Neural cell (in vitro differentiated cells): ENCODE results near the gene WDFY3. TPM values are rescaled to one million over a fixed set of nuclear protein-coding genes. Genes with fewer than 3 reads are reported as not detected.

ENCODE experiments used
- H2AFZ ChIP-seq: fragments of 200-600, 300-800 bp; sonication (generic), shearing (Covaris generic); 2 replicates; pipeline ENCODE4 v1.6.0; 2014; ENCODE audit warnings: low read depth, mild to moderate bottlenecking, antibody characterized with exemption, low read length, moderate library complexity
- H3F3A ChIP-seq: fragments of 200-600 bp; shearing (Covaris generic); 2 replicates; pipeline ENCODE4 v1.6.1; 2016; ENCODE audit warnings: mild to moderate bottlenecking, moderate library complexity, mixed read lengths, antibody characterized with exemption, low read length; ENCODE audit not compliant: insufficient read depth, poor library complexity, severe bottlenecking
- H3K27ac ChIP-seq: fragments of 200-600, 300-800 bp; sonication (generic), shearing (Covaris generic); 2 replicates; pipeline ENCODE4 v1.5.1; 2014; ENCODE audit warnings: mild to moderate bottlenecking, low read length, moderate library complexity
- H3K27me3 ChIP-seq: fragments of 300-800, 200-600 bp; sonication (generic), shearing (Covaris generic); 2 replicates; pipeline ENCODE4 v1.6.0; 2014; ENCODE audit warnings: mild to moderate bottlenecking, low read depth, low read length, moderate library complexity; ENCODE audit not compliant: insufficient read depth
- H3K36me3 ChIP-seq: fragments of 300-800, 200-600 bp; sonication (generic), shearing (Covaris generic); 2 replicates; pipeline ENCODE4 v1.5.1; 2014; ENCODE audit warnings: mild to moderate bottlenecking, antibody characterized with exemption, low read length, moderate library complexity; ENCODE audit not compliant: insufficient read depth
- H3K4me2 ChIP-seq: fragments of 300-800, 200-600 bp; sonication (generic), shearing (Covaris generic); 2 replicates; pipeline ENCODE4 v1.6.0; 2014; ENCODE audit warnings: mild to moderate bottlenecking, low read length
- H3K4me3 ChIP-seq: fragments of 300-800, 200-600 bp; sonication (generic), shearing (Covaris generic); 2 replicates; pipeline ENCODE4 v1.5.1; 2014; ENCODE audit warnings: mild to moderate bottlenecking, low read length, moderate library complexity
- H3K79me2 ChIP-seq: fragments of 200-600 bp; shearing (Covaris generic); replicated peaks from 2 replicates; pipeline ENCODE4 v1.6.0; 2014; ENCODE audit warnings: mild to moderate bottlenecking, low read length, moderate library complexity; ENCODE audit not compliant: insufficient read depth
- H3K9ac ChIP-seq: fragments of 300-800, 200-600 bp; sonication (generic), shearing (Covaris generic); 2 replicates; pipeline ENCODE4 v1.6.1; 2016; ENCODE audit warnings: mild to moderate bottlenecking, low read length, mixed read lengths
- H3K9me2 ChIP-seq: fragments of 200-600 bp; shearing (Covaris generic); 2 replicates; pipeline ENCODE4 v1.6.1; 2016; ENCODE audit warnings: mild to moderate bottlenecking, low read length, mixed read lengths; ENCODE audit not compliant: insufficient read depth
- H3K9me3 ChIP-seq: fragments of 200-600, 300-800 bp; sonication (generic), shearing (Covaris generic); 2 replicates; pipeline ENCODE4 v1.6.1; 2016; ENCODE audit warnings: mild to moderate bottlenecking, mixed run types, low read length, moderate library complexity, mixed read lengths
- H4K20me1 ChIP-seq: fragments of 200-600 bp; shearing (Covaris generic); 2 replicates; pipeline ENCODE4 v1.6.1; 2016; ENCODE audit warnings: mild to moderate bottlenecking, mixed run types; ENCODE audit not compliant: insufficient read depth
- EP300 ChIP-seq: fragments of 450-650 bp; conservative IDR thresholded peaks from 2 replicates; pipeline ENCODE4 v1.6.1; 2014; ENCODE audit warnings: antibody characterized with exemption, mild to moderate bottlenecking, moderate library complexity; ENCODE audit not compliant: poor library complexity, severe bottlenecking
- EZH2 ChIP-seq: fragments of 200-600, 300-800 bp; shearing (Covaris generic), sonication (generic); IDR thresholded peaks from 2 replicates; pipeline ENCODE4 v1.6.1; 2014; ENCODE audit warnings: antibody characterized with exemption, low read length, borderline replicate concordance, mild to moderate bottlenecking; ENCODE audit not compliant: insufficient read depth, poor library complexity, severe bottlenecking
- MXI1 ChIP-seq: fragments of 450-650 bp; conservative IDR thresholded peaks from 2 replicates; pipeline ENCODE4 v1.6.1; 2014; ENCODE audit warnings: antibody characterized with exemption, mild to moderate bottlenecking; ENCODE audit not compliant: poor library complexity, severe bottlenecking
- POLR2AphosphoS5 ChIP-seq: IDR thresholded peaks from 2 replicates; pipeline ENCODE4 v1.6.1; 2012
- RAD21 ChIP-seq: fragments of 450-650 bp; conservative IDR thresholded peaks from 2 replicates; pipeline ENCODE4 v1.6.1; 2014; ENCODE audit warnings: antibody characterized with exemption, mild to moderate bottlenecking, moderate library complexity
- SMC3 ChIP-seq: fragments of 450-650 bp; conservative IDR thresholded peaks from 2 replicates; pipeline ENCODE4 v1.6.1; 2014; ENCODE audit warnings: antibody characterized with exemption, mild to moderate bottlenecking, moderate library complexity; ENCODE audit not compliant: poor library complexity
- TAF1 ChIP-seq: IDR thresholded peaks from 2 replicates; pipeline ENCODE4 v1.6.1; 2012; ENCODE audit warnings: low read depth
- polyA plus RNA-seq: library from polyadenylated mRNA; depleted of rRNA; stranded (reverse); fragments of >200 nt; gene quantifications from 2 replicates; pipeline ENCODE4 v1.2.3, GENCODE V29; 2014
- TF ChIP-seq, protein P1 (sequence below): IDR thresholded peaks from 2 replicates; pipeline ENCODE4 v1.6.1; 2012; ENCODE audit warnings: borderline replicate concordance
- TF ChIP-seq, protein P2 (sequence below): fragments of 450-650 bp; IDR thresholded peaks from 2 replicates; pipeline ENCODE4 v1.5.1; 2014; ENCODE audit warnings: antibody characterized with exemption, mild to moderate bottlenecking, moderate library complexity; ENCODE audit not compliant: poor library complexity, severe bottlenecking

WDFY3 gene
- polyA plus RNA-seq, 1 donor from 2014 or later = 39.8 TPM

DNA sequence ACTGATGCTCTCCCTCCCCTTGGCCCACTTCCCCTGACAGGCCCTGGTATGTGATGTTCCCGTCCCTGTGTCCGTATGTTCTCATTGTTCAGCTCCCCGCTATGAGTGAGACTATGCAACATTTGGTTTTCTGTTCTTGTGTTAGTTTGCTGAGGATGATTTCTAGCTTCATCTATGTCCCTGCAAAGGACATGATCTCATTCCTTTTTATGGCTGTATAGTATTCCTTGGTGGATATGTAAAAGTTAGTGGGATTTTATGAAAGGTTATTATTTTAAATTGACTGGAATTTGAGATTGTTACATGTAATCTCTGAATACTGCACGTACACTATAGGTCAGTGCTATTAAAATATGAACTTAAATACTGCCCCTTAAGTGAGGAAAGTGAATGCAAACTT, 184.0 kb downstream of the WDFY3 start:
- Histone ChIP-seq H3K27me3 (no peaks in the 10 kb centered on the region), H3K36me3 (peaks cover 34% of the 10 kb centered on the region), H3K4me3 (no peak overlapping the region), H3K9me3 (no peaks in the 10 kb centered on the region), H3K27ac (no peak overlapping the region), H2AFZ (no peak overlapping the region), H3K9ac (no peak overlapping the region), H3K9me2 (no peaks in the 10 kb centered on the region), H4K20me1 (no peaks in the 10 kb centered on the region), H3K4me2 (no peak overlapping the region), H3K79me2 (no peaks in the 10 kb centered on the region), H3F3A (no peaks in the 10 kb centered on the region)
- TF ChIP-seq EZH2 = no peak
- TF ChIP-seq, protein P1, sequence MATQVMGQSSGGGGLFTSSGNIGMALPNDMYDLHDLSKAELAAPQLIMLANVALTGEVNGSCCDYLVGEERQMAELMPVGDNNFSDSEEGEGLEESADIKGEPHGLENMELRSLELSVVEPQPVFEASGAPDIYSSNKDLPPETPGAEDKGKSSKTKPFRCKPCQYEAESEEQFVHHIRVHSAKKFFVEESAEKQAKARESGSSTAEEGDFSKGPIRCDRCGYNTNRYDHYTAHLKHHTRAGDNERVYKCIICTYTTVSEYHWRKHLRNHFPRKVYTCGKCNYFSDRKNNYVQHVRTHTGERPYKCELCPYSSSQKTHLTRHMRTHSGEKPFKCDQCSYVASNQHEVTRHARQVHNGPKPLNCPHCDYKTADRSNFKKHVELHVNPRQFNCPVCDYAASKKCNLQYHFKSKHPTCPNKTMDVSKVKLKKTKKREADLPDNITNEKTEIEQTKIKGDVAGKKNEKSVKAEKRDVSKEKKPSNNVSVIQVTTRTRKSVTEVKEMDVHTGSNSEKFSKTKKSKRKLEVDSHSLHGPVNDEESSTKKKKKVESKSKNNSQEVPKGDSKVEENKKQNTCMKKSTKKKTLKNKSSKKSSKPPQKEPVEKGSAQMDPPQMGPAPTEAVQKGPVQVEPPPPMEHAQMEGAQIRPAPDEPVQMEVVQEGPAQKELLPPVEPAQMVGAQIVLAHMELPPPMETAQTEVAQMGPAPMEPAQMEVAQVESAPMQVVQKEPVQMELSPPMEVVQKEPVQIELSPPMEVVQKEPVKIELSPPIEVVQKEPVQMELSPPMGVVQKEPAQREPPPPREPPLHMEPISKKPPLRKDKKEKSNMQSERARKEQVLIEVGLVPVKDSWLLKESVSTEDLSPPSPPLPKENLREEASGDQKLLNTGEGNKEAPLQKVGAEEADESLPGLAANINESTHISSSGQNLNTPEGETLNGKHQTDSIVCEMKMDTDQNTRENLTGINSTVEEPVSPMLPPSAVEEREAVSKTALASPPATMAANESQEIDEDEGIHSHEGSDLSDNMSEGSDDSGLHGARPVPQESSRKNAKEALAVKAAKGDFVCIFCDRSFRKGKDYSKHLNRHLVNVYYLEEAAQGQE = no peak
- no peak for TF ChIP-seq RAD21
- no peak for TF ChIP-seq POLR2AphosphoS5
- TF ChIP-seq TAF1 = no peak
- TF ChIP-seq EP300 = no peak
- no peak for TF ChIP-seq MXI1
- TF ChIP-seq, protein P2, sequence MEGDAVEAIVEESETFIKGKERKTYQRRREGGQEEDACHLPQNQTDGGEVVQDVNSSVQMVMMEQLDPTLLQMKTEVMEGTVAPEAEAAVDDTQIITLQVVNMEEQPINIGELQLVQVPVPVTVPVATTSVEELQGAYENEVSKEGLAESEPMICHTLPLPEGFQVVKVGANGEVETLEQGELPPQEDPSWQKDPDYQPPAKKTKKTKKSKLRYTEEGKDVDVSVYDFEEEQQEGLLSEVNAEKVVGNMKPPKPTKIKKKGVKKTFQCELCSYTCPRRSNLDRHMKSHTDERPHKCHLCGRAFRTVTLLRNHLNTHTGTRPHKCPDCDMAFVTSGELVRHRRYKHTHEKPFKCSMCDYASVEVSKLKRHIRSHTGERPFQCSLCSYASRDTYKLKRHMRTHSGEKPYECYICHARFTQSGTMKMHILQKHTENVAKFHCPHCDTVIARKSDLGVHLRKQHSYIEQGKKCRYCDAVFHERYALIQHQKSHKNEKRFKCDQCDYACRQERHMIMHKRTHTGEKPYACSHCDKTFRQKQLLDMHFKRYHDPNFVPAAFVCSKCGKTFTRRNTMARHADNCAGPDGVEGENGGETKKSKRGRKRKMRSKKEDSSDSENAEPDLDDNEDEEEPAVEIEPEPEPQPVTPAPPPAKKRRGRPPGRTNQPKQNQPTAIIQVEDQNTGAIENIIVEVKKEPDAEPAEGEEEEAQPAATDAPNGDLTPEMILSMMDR = no peak
- TF ChIP-seq SMC3 = no peak

DNA sequence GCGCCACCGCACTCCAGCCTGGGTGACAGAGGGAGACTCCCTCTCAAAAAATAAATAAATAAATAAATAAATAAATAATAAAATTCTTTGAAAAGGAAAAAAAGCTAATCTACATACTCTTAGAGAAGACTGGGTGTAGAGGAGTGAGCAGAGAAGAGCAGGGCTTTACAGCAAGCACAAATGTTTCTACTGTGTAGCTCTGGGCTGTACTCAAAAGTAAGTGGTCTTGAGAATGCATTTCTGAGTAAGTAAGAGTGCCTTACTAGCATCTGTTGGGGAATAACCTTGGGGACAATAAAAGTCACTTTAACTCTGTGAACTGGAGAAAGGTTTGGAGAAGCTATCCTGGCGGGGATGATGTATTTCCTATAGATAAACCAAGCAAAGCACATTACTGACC, 185.8 kb downstream of the WDFY3 start:
- H3K9me2 ChIP-seq = no peaks in the 10 kb centered on the region
- no peak overlapping the region for H3K4me3 ChIP-seq
- H2AFZ ChIP-seq = no peak overlapping the region
- TF ChIP-seq RAD21 (no peak), EZH2 (no peak), SMC3 (no peak), EP300 (no peak), TAF1 (no peak), MXI1 (no peak), POLR2AphosphoS5 (no peak)
- TF ChIP-seq, protein P1 = no peak
- TF ChIP-seq, protein P2 = no peak
- no peaks in the 10 kb centered on the region for H3K79me2 ChIP-seq
- H3K36me3 ChIP-seq = peaks cover 28% of the 10 kb centered on the region
- H3K9ac ChIP-seq = no peak overlapping the region
- no peaks in the 10 kb centered on the region for H3K27me3 ChIP-seq
- H3F3A ChIP-seq = no peaks in the 10 kb centered on the region
- no peak overlapping the region for H3K27ac ChIP-seq
- no peak overlapping the region for H3K4me2 ChIP-seq
- H4K20me1 ChIP-seq = no peaks in the 10 kb centered on the region
- no peaks in the 10 kb centered on the region for H3K9me3 ChIP-seq
